NCI-H446 (cell line): ENCODE measurements around the gene AKT1.
A peak's percentile ranks its signal among the peaks of the same experiment; 100 is the strongest.
"Not testable (repeated sequence)": the region's sequence is repeated elsewhere in the genome, so short reads cannot be mapped to it uniquely, and the experiment has no call there.

Experiments used
- DNase-seq, 2 experiments: peaks; one replicate each; lab custom pipeline; 2025; lab: John Stamatoyannopoulos, UW

AKT1 gene

GRCh38 chr14:104818714-104819161, 23.2 kb upstream of the AKT1 start:
- DNase-seq, result no peak

DNA sequence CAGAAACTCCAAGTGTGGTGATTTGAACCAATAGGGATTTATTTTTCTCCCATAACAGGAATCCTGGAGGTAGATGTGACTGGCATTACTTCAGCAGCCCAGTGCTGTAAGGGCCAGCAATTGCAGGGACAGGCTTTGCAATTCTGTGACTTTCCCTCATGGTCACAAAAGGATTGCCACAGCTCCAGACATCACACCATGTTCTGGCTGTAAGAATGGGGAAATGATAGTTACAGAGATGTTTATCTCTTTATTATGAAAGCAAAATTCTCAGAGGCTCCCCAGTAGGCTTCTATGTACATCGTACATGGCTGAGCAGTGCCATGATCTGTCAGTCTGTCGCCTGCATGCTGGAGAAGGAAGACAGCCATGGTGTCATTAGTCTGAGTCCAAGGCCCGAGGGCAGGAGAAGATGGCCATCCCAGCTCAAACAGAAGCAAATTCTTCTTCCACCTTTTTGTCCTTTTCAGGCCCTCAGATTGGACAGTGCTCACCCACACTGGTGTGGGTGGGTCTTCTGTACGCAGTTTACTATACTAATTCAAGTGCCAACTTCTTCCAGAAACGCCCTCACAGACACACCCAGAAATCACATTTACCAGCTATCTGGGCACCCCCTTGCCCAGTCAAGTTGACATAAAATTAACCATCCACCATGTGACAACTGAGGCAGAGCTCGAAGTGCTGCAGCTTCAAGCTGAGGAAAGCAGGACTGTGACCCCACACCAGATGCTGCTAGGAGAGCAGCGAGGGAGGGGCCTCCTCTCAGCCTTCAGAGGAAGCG, 22.6 kb upstream of the AKT1 start:
- DNase-seq, result no peak

DNA sequence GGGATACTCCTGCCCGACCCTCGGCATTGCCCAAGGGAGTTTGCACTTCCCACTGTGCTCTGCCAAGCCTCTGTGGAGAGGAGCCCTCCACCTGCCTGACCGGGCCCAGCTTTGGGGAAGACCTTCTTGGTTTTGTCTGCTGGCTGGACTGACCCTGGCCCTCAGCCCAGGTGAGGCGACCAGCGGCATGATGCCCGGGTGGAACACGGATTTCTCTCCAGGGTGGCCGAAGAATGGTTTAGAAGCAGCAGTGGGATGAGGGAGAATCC, 21.0 kb upstream of the AKT1 start:
- DNase-seq, result no peak

DNA sequence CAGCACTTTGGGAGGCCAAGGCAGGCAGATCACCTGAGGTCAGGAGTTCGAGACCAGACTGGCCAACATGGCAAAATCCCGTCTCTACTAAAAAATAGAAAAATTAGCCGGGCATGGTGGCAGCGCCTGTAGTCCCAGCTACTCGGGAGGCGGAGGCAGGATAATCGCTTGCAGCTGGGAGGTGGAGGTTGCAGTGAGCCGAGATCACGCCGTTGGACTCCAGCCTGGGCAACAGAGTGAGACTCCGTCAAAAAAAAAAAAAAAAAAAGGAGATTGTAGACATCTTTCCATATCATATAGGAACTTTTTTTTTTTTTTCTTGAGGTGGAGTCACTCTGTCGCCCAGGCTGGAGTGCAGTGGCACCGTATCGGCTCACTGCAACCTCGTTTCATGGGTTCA, 19.2 kb upstream of the AKT1 start:
- DNase-seq, result not testable (repeated sequence)

DNA sequence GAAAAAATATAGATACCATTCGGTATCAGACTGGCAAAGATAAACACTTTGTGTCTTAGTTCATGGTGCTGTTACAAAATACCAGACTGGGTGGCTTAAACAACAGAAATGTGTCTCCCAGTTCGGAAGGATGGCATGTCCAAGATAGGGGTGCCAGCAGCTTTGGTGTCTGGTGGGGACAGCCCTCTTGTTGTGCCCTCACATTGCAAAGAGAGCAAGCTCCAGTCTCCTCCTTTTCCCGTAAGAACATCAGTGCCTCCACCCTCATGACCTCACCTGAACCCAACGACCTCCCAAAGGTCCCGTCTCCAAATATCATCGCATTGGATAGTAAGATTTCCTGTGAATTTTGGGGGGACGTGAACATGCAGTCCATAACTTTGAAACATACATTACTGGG, 17.7 kb upstream of the AKT1 start:
- no peak for DNase-seq

GRCh38 chr14:104810316-104810715, 14.8 kb upstream of the AKT1 start:
- DNase-seq, result no peak

GRCh38 chr14:104808456-104808855, 12.9 kb upstream of the AKT1 start:
- DNase-seq, result no peak

GRCh38 chr14:104806625-104807465, 11.3 kb upstream of the AKT1 start:
- DNase-seq, result no peak

- DNase-seq, result no peak
Observed at GRCh38 chr14:104805941-104806624, 10.5 kb upstream of the AKT1 start.

- peak; percentile 36 to 78 for DNase-seq
Observed at GRCh38 chr14:104805326-104805678, 9.8 kb upstream of the AKT1 start.

DNA sequence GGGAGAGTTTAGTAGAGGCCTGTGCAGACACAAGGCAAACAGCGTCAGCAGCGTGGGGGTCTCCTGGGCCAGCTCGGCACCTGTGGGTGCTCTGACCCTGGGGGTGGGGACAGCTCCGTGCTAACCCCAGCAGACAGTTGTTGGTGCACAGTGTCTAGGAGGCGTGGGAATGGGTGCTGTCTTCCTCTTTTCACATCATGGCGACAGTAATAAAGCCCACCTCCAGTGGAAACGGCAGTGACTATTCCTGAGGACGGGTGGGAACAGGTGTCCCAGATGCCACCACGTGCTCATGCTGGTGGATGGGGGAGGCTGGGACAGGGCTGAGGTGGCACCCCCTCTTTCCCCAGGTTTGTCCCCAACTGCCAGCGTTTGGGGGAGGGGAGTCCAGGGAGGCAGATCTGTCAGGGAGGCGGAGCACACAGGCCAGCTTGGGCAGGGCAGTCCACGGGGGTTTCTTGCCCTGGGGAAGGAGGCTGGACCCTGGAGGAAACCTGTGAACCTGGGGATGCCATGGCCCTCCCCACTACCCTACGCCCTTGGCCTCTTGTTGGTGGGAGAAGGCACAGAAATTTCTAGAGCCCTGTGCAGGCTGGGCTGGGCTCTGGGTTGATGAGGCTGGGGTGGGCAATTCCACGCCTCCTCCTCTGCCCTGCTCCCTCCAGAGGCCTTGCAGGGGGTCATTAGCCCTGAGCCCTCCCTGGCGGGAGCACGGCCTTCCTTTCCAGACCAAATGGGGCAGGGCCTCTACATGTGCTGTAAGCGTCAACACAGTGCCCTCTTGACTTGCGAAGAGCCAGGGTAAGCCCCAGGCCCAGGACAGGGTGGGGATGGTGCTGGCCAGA, 9.2 kb upstream of the AKT1 start:
- DNase-seq, result no peak

GRCh38 chr14:104803912-104804410, 8.4 kb upstream of the AKT1 start:
- no peak for DNase-seq

- DNase-seq, result no peak
Observed at GRCh38 chr14:104803280-104803911, 7.8 kb upstream of the AKT1 start.

GRCh38 chr14:104802394-104803184, 7.0 kb upstream of the AKT1 start:
- DNase-seq, result no peak

GRCh38 chr14:104801520-104802393, 6.2 kb upstream of the AKT1 start:
- no peak for DNase-seq

DNA sequence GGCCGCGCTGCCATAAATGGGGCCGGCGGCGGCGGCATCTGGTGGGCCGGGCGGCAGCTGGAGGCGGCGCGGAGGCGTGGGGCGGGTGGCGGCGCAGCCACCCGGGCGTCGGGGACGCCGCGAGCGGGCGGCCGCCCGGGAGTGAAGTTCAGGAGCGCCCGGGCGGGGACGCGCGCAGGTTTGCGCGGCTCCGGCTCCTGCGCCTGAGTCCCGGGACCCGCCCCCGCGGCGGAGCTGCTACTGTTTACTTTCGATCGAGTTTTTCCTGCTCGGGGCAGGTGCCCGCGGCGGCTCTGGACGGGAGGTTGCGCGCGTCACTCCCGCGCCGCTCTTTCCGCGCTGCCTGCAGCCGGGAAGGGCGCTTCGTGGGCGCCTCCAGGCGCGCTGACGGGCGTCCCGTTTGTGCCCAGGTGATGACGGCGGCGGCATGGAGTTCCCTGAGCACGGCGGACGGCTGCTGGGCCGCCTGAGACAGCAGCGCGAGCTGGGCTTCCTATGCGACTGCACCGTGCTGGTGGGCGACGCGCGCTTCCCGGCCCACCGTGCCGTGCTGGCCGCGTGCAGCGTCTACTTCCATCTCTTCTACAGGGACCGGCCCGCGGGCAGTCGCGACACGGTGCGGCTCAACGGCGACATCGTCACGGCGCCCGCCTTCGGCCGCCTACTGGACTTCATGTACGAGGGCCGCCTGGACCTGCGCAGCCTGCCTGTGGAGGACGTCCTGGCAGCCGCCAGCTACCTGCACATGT, 5.4 kb upstream of the AKT1 start, which contains the start of gene ZBTB42:
Gene ZBTB42, plus strand, starts transcription at position 331 of the 749 bp plus-strand sequence. Its CDS starts 97 bp downstream, at position 428.
- DNase-seq, result peak in 1 of 2 experiments; percentile 53

DNA sequence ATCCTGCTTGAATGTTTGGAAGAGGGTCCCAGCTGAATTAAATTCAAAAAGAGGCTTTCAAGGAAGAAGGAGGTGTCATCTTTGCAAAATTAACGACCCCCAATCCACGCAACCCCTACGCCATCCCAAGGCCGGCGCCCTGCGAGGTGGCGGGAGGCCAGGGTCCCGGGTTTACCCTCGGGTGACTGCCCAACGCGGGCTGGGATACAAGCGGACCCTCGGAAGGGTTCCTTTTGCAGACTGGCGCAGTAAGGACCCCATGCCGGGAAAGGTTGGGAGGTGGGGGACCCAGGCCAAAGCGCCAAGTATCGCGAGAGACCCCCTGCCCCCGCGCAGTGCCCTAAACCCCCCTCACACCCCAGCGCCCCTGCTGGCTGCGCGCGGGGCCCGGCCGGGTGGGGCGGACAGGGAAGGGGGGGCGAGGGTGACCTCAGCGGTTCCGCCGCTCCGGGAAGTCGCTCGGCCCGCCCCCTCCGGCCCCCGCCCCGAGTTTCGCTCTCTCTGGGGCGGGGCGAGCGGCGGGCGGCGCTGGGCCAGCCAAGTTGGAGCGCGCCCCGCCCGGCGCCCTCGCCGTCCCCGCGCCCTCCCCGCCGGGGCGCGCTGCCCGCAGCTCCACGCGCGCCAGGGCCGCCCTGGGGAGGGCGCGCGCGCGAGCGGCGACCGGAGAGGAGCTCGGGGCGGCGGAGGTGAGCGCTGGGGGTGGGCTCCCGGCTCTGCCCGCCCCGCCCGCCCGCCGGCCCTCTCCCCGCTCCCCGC, 4.6 kb upstream of the AKT1 start:
- DNase-seq, result peak in 1 of 2 experiments; percentile 62
